NT2/D1 (cell line): ENCODE measurements around the gene SMG9.

Source experiments
- SUZ12 ChIP-seq: IDR thresholded peaks from 2 replicates; pipeline ENCODE4 v1.6.1; 2011; ENCODE audit not compliant: insufficient read length, insufficient read depth; ENCODE audit errors: extremely low read depth
- YY1 ChIP-seq: IDR thresholded peaks from 2 replicates; pipeline ENCODE4 v1.6.1; 2011; ENCODE audit not compliant: insufficient read length, insufficient read depth
- ZNF274 ChIP-seq: IDR thresholded peaks from 2 replicates; pipeline ENCODE4 v1.6.1; 2011; ENCODE audit warnings: mild to moderate bottlenecking, low read depth, low read length

DNA sequence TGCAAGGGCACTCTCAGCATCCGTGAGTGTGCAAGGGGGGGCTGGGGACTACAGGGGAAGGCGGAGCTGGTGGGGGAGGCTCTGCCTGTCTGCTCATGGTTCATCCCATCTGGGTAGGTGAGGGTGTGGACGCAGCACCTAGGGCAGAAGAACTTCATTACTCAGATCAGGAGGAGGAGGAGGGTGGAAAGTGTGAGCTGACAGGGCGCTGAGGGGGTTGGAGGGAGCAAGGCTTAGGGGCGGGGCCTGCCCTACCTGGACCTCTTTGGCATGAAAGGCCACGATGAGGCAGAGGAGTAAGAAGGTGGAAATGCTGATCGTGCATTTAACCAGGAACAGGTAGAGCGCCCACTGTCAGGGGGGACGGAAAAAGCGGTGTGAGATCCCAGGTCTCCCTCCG, 21.5 kb upstream of the SMG9 start:
- TF ChIP-seq SUZ12 (no peak), YY1 (no peak), ZNF274 (no peak)
